Sigmoid colon (tissue), 7 donors: ENCODE results near the gene HOPX. TPM values are rescaled to one million over a fixed set of nuclear protein-coding genes. Genes with fewer than 3 reads are reported as not detected.
A peak's percentile ranks its signal among the peaks of the same experiment; 100 is the strongest.
"Not testable (repeated sequence)": the region's sequence is repeated elsewhere in the genome, so short reads cannot be mapped to it uniquely, and the experiment has no call there.

Source experiments
- DNase-seq: peaks from one replicate; pipeline ENCODE4 v3.0.0-alpha.2; 2019
- H3K27ac ChIP-seq, 4 donors: fragments of 200-600 bp; sonication (generic); one replicate each; pipeline ENCODE4 v1.5.1; 2016 to 2019; ENCODE audit warnings: mild to moderate bottlenecking in 1 of 4
- H3K27me3 ChIP-seq, 3 donors: fragments of 200-600 bp; sonication (generic); one replicate each; pipeline ENCODE4 v1.5.1; 2019; ENCODE audit warnings: mild to moderate bottlenecking in 1 of 3
- H3K36me3 ChIP-seq, 4 donors: fragments of 200-600 bp; sonication (generic); one replicate each; pipeline ENCODE4 v1.5.1; 2016 to 2019
- H3K4me1 ChIP-seq, 4 donors: fragments of 200-600 bp; sonication (generic); one replicate each; pipeline ENCODE4 v1.5.1; 2017 to 2019
- H3K4me3 ChIP-seq, 4 donors: fragments of 200-600 bp; sonication (generic); one replicate each; pipeline ENCODE4 v1.5.1; 2017 to 2019; ENCODE audit warnings: mild to moderate bottlenecking in 2 of 4, moderate library complexity in 1 of 4
- H3K9me3 ChIP-seq, 4 donors: fragments of 200-600 bp in 3 of 4; sonication (generic) in 3 of 4; one replicate each; pipeline versions ENCODE4 v1.5.1 to v1.6.1; 2013 to 2019
- CTCF ChIP-seq, 4 experiments: fragments of 450-650 bp in 3 of 4; fragments of 200-600 bp in 1 of 4; IDR thresholded peaks; one replicate each; pipeline ENCODE4 v1.5.1; 2016 to 2019; ENCODE audit warnings: antibody characterized with exemption in 4 of 4, mild to moderate bottlenecking in 3 of 4, moderate library complexity in 2 of 4
- EP300 ChIP-seq, 4 donors: sonication (generic); formaldehyde crosslinking; IDR thresholded peaks; one replicate each; pipeline ENCODE4 v1.6.1; 2017; ENCODE audit warnings: antibody characterized with exemption in 4 of 4
- POLR2A ChIP-seq, 2 donors: fragments of 450-650 bp; IDR thresholded peaks; one replicate each; pipeline ENCODE4 v1.6.1; 2016; ENCODE audit warnings: antibody characterized with exemption in 2 of 2, mild to moderate bottlenecking in 2 of 2, moderate library complexity in 2 of 2
- POLR2AphosphoS5 ChIP-seq, 4 donors: sonication (generic); formaldehyde crosslinking; IDR thresholded peaks; one replicate each; pipeline ENCODE4 v1.6.1; 2017; ENCODE audit warnings: antibody characterized with exemption in 4 of 4
- WGBS, 2 donors: extraction: QIAGEN DNeasy Blood & Tissue Kit; methylation state at CpG; one replicate each; pipeline ENCODE4 v1.1.7; 2013; 5-methylcytosine and 5-hydroxymethylcytosine counted together
- intact Hi-C: fragments of 100-400 bp; cut with DNase I; formaldehyde crosslinking; loops from one replicate; pipeline ENCODE4 v1.15.1; 2023
- polyA plus RNA-seq, 3 donors: library from polyadenylated mRNA; stranded (reverse); fragments of 200-250 nt; gene quantifications; one replicate each; pipeline ENCODE4 v1.2.3, GENCODE V29; 2013
- total RNA-seq, 4 donors: library from RNA; depleted of rRNA; stranded (reverse); fragments of >200 nt; gene quantifications; one replicate each; pipeline ENCODE4 v1.1.0, GENCODE V29; 2016
- donor health status: healthy with polysubstance abuse.
- donor health status: Bipolar disorder and iron deficiency.
- donor health status: healthy.

Gene HOPX
- total RNA-seq (10 to 100 TPM; 24.7 to 57.9 (median 47.1) TPM), polyA plus RNA-seq (1 to 10 TPM; 2.5 to 6.6 (median 6.4) TPM)

GRCh38 chr4:56681158-56681852 lies at the start of gene HOPX:
HOPX (minus strand) TSS chr4:56681296; CDS start chr4:56657816, 23,480 bp downstream.
- Histone ChIP-seq H3K27ac (no peak within 1 kb of the TSS), H3K9me3 (no peaks in the 10 kb centered on the region), H3K27me3 (no peaks in the 10 kb centered on the region), H3K4me3 (peak within 1 kb of the TSS in 2 of 4 donors; percentile 7 to 36), H3K36me3 (no peaks in the 10 kb centered on the region), H3K4me1 (peaks cover 0 to 23% (median 7%) of the 10 kb centered on the region in 4 donors)
- TF ChIP-seq POLR2A (IDR thresholded peaks at IDR 0.05) (no peak), EP300 (IDR thresholded peaks at IDR 0.05) (no peak), CTCF (IDR thresholded peaks at IDR 0.05) (no peak), POLR2AphosphoS5 (IDR thresholded peaks at IDR 0.05) (no peak)
- intact Hi-C loops: no loop called here
- WGBS, 2 donors: 8 to 26% methylated on average over 18 of the region's 18 CpGs
- no peak for DNase-seq

DNA sequence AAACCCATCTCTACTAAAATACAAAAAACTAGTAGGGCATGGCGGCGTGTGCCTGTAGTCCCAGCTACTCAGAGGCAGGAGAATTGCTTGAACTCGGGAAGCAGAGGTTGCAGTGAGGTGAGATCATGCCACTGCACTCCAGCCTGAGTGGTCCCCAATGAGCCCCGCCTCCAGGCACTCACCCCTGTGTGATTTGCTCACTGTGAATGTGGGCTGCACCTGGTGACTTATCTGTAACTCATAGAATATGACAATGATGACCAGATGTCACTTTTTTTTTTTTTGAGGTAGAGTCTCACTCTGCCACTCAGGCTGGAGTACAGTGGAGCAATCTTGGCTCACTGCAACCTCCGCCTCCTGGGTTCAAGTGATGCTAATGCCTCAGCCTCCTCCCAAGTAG lies 49.0 kb upstream of the HOPX start:
- 93 to 96% methylated on average over 5 of the region's 5 CpGs for WGBS, 2 donors
- TF ChIP-seq POLR2AphosphoS5 (IDR thresholded peaks at IDR 0.05) (no peak), POLR2A (IDR thresholded peaks at IDR 0.05) (no peak), EP300 (IDR thresholded peaks at IDR 0.05) (no peak), CTCF (IDR thresholded peaks at IDR 0.05) (no peak)
- no peak overlapping the region for H3K4me3 ChIP-seq
- DNase-seq: no peak
- H3K9me3 ChIP-seq: no peaks in the 10 kb centered on the region
- intact Hi-C loops: no loop called here
- H3K36me3 ChIP-seq: no peaks in the 10 kb centered on the region
- H3K27ac ChIP-seq: no peak overlapping the region
- no peaks in the 10 kb centered on the region for H3K27me3 ChIP-seq
- H3K4me1 ChIP-seq: peaks cover 0 to 21% (median 12%) of the 10 kb centered on the region in 4 donors

DNA sequence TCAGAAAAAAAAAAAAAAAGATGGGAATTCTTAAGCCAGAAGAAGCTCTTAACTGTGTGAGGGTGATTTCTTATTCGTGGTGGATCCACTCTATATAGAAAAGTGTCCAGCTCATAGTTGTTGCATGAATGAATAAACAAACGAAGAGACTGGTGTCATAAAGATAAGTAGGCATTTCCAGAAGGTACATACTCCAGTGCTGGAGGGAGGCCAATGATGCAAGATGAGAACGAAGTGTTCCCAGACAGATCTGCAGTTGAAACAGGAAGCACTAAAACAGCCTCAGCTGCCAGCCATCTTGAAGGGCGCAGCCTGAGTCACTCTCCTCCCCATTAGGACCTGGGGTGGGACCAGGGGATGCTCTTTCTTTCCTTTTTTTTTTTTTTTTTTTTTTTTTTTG lies 47.4 kb upstream of the HOPX start:
- peak; percentile 90 to 99 (median 98) for TF ChIP-seq EP300 (IDR thresholded peaks at IDR 0.05)
- TF ChIP-seq POLR2AphosphoS5 (IDR thresholded peaks at IDR 0.05): peak; percentile 85 to 96 (median 95)
- TF ChIP-seq CTCF (IDR thresholded peaks at IDR 0.05): no peak
- TF ChIP-seq POLR2A (IDR thresholded peaks at IDR 0.05): no peak
- H3K27ac ChIP-seq: peak overlapping the region; percentile 63 to 79 (median 71)
- peak; percentile 96 for DNase-seq
- H3K36me3 ChIP-seq: no peaks in the 10 kb centered on the region
- 6 to 43% methylated on average over 4 of the region's 4 CpGs for WGBS, 2 donors
- intact Hi-C loops: loop anchor here (1.0 to 2.0 kb wide), 3 partner anchors 28 to 70 kb away; no protein-coding TSS in a partner anchor
- H3K27me3 ChIP-seq: no peaks in the 10 kb centered on the region
- peaks cover 0 to 21% (median 12%) of the 10 kb centered on the region in 4 donors for H3K4me1 ChIP-seq
- H3K4me3 ChIP-seq: no peak overlapping the region
- H3K9me3 ChIP-seq: no peaks in the 10 kb centered on the region

GRCh38 chr4:56727150-56727549 lies 46.1 kb upstream of the HOPX start:
- no peak for DNase-seq
- no peak for TF ChIP-seq EP300 (IDR thresholded peaks at IDR 0.05)
- TF ChIP-seq POLR2A (IDR thresholded peaks at IDR 0.05): no peak
- no peak for TF ChIP-seq CTCF (IDR thresholded peaks at IDR 0.05)
- no peak for TF ChIP-seq POLR2AphosphoS5 (IDR thresholded peaks at IDR 0.05)
- no peak overlapping the region for H3K4me3 ChIP-seq
- H3K9me3 ChIP-seq: no peaks in the 10 kb centered on the region
- no peaks in the 10 kb centered on the region for H3K36me3 ChIP-seq
- intact Hi-C loops: no loop called here
- H3K27me3 ChIP-seq: no peaks in the 10 kb centered on the region
- H3K4me1 ChIP-seq: peaks cover 0 to 21% (median 12%) of the 10 kb centered on the region in 4 donors
- H3K27ac ChIP-seq: no peak overlapping the region
- WGBS, 2 donors: 80 to 89% methylated on average over 4 of the region's 4 CpGs

- H3K36me3 ChIP-seq, DNase-seq, H3K27ac ChIP-seq, H3K9me3 ChIP-seq, H3K4me3 ChIP-seq, intact Hi-C loops, H3K27me3 ChIP-seq: not testable (repeated sequence)
- peaks cover 0 to 21% (median 12%) of the 10 kb centered on the region in 4 donors for H3K4me1 ChIP-seq
- WGBS, 2 donors: 96 to 100% methylated on average over 1 of the region's 1 CpG
Observed at GRCh38 chr4:56726593-56726992, 45.5 kb upstream of the HOPX start.
